AG09309 (cell line): Measurements from ENCODE around the gene PRKAR1B.

Source experiments
- DNase-seq: peaks from one replicate; pipeline ENCODE4 v3.0.0-alpha.2; 2010; ENCODE audit warnings: low read depth
- H3K4me3 ChIP-seq: 2 replicates; pipeline ENCODE4 v1.5.1; 2011; ENCODE audit warnings: mild to moderate bottlenecking, low read depth, low read length, moderate library complexity; ENCODE audit not compliant: control insufficient read depth
- CTCF ChIP-seq: IDR thresholded peaks from 2 replicates; pipeline ENCODE4 v1.5.1; 2011; ENCODE audit warnings: mild to moderate bottlenecking, low read depth, low read length, inconsistent platforms; ENCODE audit not compliant: insufficient read depth, control insufficient read depth; ENCODE audit errors: missing control alignments

PRKAR1B gene

GRCh38 chr7:734214-734613, 7.1 kb upstream of the PRKAR1B start:
- H3K4me3 ChIP-seq = no peak overlapping the region
- no peak for DNase-seq
- no peak for TF ChIP-seq CTCF

- DNase-seq = no peak
- no peak overlapping the region for H3K4me3 ChIP-seq
- no peak for TF ChIP-seq CTCF
These were observed 5.5 kb upstream of the PRKAR1B start for GRCh38 chr7:732556-732955.

GRCh38 chr7:732094-732541, 5.0 kb upstream of the PRKAR1B start:
- H3K4me3 ChIP-seq = no peak overlapping the region
- peak; percentile 4 for TF ChIP-seq CTCF
- DNase-seq = no peak

- TF ChIP-seq CTCF = no peak
- no peak for DNase-seq
- H3K4me3 ChIP-seq = no peak overlapping the region
These were observed 4.5 kb upstream of the PRKAR1B start for GRCh38 chr7:731440-732085.

- no peak overlapping the region for H3K4me3 ChIP-seq
- no peak for DNase-seq
These were observed 3.7 kb upstream of the PRKAR1B start for GRCh38 chr7:730501-731439.

More at GRCh38 chr7:730501-731439, 3.7 kb upstream of the PRKAR1B start:
- no peak for TF ChIP-seq CTCF
